Measurements from ENCODE around the gene RPE65. TPM values are rescaled to one million over a fixed set of nuclear protein-coding genes. Genes with fewer than 3 reads are reported as not detected.

The RPE65 gene
- total RNA-seq, 1 experiment from 2014 or later: not detected

GRCh38 chr1:68456202-68456601, 6.4 kb upstream of the RPE65 start:
- TF ChIP-seq CTCF (IDR thresholded peaks at IDR 0.05) (no peak), REST (IDR thresholded peaks at IDR 0.05; ENCODE audit: insufficient read depth in 1 of 2, low read depth in 2 of 2, low read length in 1 of 2) (no peak), POLR2AphosphoS5 (IDR thresholded peaks at IDR 0.05; ENCODE audit: low read depth, low read length) (no peak)
- no TSS peak for BruUV-seq (replicated peaks)
- no peak for DNase-seq (ENCODE audit: low read depth, low spot score)
- H3K4me1 ChIP-seq (ENCODE audit: control insufficient read depth, insufficient read depth, low read length): no peaks in the 10 kb centered on the region
- no peaks in the 10 kb centered on the region for H3K27me3 ChIP-seq (ENCODE audit: control insufficient read depth, insufficient read depth, low read length)
- H3K36me3 ChIP-seq (ENCODE audit: control insufficient read depth, insufficient read depth, low read length): no peaks in the 10 kb centered on the region
- POLR2A ChIA-PET: no interaction called here
- in situ Hi-C loops (cut with HindIII; ENCODE audit: low pct_unique_long_range_greater_than_20kb, low sequenced_read_pairs) (no loop called here), intact Hi-C loops (cut with micrococcal nuclease; ENCODE audit: unreplicated experiment) (no loop called here)
- no peak for ATAC-seq
- CTCF ChIA-PET: no interaction called here
- H3K27ac ChIP-seq (ENCODE audit: low read length): no peak overlapping the region
- no peak overlapping the region for H3K4me3 ChIP-seq (ENCODE audit: low read depth in 2 of 2, low read length in 2 of 2)
- H3K9me3 ChIP-seq (ENCODE audit: control insufficient read depth, insufficient read depth, low read depth, low read length): no peaks in the 10 kb centered on the region

GRCh38 chr1:68454534-68454933, 4.8 kb upstream of the RPE65 start:
- in situ Hi-C loops (cut with HindIII; ENCODE audit: low pct_unique_long_range_greater_than_20kb, low sequenced_read_pairs): no loop called here
- no peak for ATAC-seq

More at GRCh38 chr1:68454534-68454933, 4.8 kb upstream of the RPE65 start:
- Histone ChIP-seq H3K27ac (ENCODE audit: low read length) (no peak overlapping the region), H3K36me3 (ENCODE audit: control insufficient read depth, insufficient read depth, low read length) (no peaks in the 10 kb centered on the region), H3K9me3 (ENCODE audit: control insufficient read depth, insufficient read depth, low read depth, low read length) (no peaks in the 10 kb centered on the region), H3K4me3 (ENCODE audit: low read depth in 2 of 2, low read length in 2 of 2) (no peak overlapping the region), H3K27me3 (ENCODE audit: control insufficient read depth, insufficient read depth, low read length) (no peaks in the 10 kb centered on the region), H3K4me1 (ENCODE audit: control insufficient read depth, insufficient read depth, low read length) (no peaks in the 10 kb centered on the region)
- no peak for DNase-seq (ENCODE audit: low read depth, low spot score)
- TF ChIP-seq POLR2AphosphoS5 (IDR thresholded peaks at IDR 0.05; ENCODE audit: low read depth, low read length): no peak
- TF ChIP-seq SIN3A (IDR thresholded peaks at IDR 0.05; ENCODE audit: borderline replicate concordance, insufficient read depth, low read depth, low read length): no peak
- no peak for TF ChIP-seq REST (IDR thresholded peaks at IDR 0.05; ENCODE audit: insufficient read depth in 1 of 2, low read depth in 2 of 2, low read length in 1 of 2)
- TF ChIP-seq CTCF (IDR thresholded peaks at IDR 0.05): peak; percentile 12; the same call in 1 of the 2 replicates
- TF ChIP-seq TCF7L2 (IDR thresholded peaks at IDR 0.05; ENCODE audit: low read depth, low read length): no peak
- no TSS peak for BruUV-seq (replicated peaks)
- CTCF ChIA-PET: no interaction called here
- intact Hi-C loops (cut with micrococcal nuclease; ENCODE audit: unreplicated experiment): no loop called here
- POLR2A ChIA-PET: no interaction called here
